ENCODE measurements around the gene SMOC2.
"Not testable (repeated sequence)": the region's sequence is repeated elsewhere in the genome, so short reads cannot be mapped to it uniquely, and the experiment has no call there.

Gene SMOC2

DNA sequence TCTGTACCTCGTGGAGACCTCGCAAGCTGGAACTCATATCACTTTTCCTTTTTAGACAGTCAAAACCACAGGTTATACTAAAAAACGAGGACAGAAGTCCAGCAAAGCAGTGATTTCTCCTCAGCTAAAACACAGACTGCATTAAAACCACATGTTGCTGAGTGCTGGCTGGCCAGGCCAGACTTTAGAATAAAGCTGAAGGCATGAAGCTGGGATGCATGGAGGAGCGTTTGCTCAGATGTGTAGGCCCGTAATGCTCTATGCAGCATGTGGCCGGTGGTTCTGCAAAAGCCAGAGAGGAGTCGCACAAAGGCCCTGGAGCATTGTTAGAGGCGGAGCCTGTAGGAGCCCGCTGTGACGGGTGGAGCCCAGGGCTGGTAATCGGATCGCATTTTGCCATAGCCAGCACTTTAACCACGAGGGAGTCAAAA is 83.6 kb downstream of the SMOC2 start:
- DNase-seq = no peak

DNA sequence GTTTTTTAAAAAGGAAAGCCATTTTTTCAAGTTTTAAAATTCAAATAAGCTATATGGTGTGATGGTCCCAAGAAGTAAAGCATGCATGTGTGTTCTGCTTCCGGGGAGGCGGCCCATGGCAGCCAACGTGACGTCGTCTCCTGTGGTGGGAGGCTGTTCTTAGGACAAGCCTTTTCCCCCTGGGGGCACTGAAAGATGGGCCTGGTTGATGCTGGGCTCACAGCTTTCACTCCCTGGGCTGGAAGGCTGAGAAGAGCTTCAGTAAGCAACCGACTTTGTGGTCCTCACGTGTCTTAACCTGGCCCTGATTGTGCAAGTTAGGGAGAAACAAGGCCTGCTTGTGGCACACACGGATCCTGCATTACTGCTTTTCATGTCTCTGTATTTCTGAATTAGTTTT is 84.1 kb downstream of the SMOC2 start:
- DNase-seq = no peak

DNA sequence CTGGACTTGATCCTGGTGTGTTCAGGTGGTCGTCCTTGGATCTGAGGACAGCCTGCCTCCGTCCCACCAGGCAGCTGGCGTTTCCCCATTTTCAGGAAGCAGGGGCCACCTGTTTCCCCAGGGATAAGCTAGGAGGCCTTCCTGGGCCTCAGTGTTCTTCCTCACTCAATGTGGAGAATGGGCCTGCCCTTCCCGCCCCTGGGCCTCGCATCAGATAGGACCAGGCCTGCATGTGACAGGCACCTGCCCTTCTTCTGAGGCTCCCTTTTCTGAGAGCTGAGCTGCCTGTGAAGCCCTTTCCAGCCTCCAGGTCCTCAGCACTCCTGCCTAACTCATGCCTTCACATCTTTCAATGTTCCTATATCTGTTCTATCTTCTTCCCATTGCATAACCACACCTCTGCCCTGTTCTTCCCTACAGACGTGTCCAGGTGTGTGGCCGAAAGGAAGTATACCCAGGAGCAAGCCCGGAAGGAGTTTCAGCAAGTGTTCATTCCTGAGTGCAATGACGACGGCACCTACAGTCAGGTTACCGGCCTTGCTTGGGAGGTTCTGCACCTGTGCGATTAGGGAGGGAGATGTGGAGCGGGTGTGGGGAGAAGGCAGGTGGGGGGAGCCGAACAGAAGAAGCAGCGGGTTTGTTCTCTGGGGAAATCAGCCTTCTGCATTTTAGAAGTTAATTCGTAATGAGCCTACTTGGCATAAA is 85.1 kb downstream of the SMOC2 start:
- no peak for DNase-seq

DNA sequence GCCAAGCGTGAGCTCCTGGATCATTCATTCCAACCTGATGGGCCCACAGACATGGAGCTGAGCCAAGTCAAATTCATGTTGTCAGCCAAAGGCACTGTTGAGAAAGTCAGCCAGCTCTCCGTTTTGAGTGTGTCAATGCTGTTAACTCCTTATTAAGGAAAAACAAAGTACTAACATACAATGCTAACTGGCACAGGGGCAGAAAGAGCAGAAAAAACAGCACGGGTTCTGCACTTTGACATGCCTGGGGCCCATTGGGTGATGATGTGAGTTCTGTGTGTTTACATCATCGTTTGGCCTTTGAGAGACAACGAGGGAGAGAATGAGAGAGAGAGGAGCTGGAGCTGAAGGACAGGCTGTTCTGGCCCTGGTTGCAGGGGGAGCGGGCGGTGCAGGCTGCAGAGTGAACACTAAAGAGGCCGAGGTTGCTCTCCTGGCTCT is 85.9 kb downstream of the SMOC2 start:
- DNase-seq = no peak

DNA sequence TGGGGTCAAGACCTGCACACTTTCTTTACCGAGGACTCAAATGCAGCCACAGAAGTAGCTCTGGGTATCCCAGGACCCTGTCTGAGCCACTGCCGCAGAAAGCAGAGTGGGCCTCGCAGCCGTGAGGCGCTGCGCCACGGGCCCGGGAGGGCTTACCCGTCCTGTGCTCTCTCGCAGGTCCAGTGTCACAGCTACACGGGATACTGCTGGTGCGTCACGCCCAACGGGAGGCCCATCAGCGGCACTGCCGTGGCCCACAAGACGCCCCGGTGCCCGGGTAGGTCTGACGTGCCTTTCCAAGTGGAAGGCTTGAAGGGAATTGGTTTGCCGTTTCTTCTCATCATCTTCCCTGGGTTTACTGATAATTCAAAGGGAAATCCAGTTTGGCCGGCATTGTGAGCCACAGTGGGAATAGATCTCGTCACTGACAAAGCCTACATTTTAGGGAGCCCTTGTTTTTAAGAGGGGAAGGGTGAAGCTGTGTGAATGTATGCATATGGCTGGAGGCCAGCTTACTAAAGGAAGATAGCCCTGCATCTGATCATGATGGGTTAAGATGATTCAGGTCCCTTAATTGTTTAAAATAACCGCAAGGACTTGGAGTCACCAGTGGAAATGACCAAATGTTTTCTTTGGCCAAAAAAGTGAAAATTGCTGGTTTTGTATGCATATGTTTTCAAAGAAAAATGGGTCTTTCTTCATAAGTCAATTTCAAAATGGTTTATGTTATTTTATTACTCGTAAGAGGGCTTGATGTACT is 86.6 kb downstream of the SMOC2 start:
- no peak for DNase-seq

DNA sequence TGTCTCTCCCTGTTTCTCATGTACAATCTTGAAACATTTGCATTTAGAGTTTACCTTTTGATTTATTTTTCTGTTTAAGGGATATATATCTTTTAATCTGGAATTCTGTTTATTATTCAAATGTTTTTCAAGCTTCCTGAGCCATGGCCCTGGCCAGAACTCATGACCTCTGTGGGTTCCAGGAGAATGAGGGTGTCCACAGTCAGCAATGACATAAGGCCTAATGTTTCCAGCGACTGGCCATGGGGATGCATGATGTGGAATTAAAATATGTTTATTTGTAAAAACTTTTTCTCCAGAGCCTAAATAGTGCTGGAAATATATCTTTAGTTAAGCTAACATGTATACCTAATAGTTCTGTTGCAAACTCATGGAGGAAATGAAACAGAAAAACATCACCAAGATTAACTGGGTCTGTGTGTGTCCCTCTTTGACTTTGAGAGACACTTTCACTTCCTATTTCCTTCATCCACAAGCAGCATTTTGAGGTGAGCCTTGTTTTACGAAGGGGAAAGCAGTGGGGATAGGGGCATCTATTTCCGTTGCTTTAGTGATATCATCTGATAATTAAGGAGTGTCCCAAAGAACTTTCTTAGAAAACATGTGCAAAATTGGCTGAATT is 87.6 kb downstream of the SMOC2 start:
- DNase-seq = no peak

DNA sequence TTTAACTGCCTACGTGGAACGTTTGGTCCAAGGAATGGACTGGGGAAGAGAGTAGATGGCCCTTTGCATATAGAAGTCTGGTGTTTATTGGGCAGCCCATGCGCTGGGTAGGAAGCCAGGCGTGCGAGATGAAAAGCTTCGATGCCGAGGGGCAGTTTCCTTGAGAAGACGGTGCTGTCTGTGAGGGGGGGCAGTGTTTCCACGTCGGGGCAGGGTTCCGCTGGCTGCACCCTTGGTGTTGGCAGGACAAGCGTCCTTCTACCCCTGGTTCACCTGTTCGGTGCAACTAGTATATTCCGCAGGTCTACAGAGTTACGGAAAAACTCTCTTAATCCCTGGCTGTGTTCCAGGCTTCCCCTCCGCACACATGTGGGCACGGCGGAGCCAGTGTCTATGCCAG is 88.2 kb downstream of the SMOC2 start:
- no peak for DNase-seq

DNA sequence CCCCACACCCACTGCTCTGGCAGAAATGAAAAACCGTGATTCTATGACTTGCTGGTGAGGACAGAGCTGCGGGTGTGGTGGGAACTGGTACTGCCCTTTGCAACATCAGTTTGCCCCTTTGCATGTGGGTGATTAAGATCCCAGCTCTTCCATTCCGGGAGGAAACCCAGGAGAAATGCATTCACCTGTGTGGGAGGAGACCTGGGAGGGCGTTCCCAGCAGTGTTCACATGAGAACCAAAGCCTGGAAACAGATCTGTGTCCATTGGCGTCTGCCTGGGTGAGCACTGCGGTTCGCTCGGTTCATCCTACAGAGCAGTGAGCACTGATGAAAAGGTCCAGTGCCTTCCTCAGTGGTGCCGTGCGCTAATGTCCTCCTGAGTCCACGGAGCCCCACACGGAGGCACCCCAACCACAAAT is 89.7 kb downstream of the SMOC2 start:
- no peak for DNase-seq

DNA sequence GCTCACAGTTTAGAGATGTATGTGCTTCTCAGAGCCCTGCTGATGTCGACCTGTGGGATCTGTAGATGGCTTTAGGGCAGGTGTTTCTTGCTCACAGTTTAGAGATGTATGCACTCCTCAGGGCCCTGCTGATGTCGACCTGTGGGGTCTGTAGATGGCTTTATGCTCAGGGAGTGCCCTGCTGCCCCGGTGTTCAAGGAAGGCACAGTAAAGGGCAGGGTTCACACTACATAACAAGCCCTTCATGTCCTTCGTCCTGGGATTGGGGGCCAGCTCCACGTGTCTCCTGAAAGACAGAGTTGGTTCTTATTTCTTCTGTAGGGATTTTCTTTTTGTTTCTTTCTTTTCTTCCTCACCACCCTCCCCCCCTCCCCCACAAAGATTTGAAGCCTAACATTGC is 91.1 kb downstream of the SMOC2 start:
- no peak for DNase-seq

DNA sequence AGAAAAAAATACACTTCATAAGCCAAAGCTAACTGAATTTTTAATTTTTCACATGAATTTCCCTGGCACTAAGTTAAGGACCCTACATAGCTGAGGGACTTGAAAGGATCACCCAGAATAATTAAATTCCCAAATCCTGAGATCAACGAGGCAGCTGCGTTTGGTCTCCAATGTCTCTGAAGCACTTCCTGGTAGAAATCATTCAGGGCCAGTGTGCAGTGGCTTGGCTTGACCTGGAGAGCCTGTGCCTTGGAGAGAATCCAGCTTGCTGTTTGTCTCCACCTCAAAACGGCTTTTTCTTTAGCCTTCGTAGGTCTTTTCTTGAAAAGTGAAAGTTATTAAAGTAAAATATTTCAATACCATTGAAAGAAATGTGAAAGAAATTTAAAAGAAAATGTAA is 92.4 kb downstream of the SMOC2 start:
- no peak for DNase-seq

DNA sequence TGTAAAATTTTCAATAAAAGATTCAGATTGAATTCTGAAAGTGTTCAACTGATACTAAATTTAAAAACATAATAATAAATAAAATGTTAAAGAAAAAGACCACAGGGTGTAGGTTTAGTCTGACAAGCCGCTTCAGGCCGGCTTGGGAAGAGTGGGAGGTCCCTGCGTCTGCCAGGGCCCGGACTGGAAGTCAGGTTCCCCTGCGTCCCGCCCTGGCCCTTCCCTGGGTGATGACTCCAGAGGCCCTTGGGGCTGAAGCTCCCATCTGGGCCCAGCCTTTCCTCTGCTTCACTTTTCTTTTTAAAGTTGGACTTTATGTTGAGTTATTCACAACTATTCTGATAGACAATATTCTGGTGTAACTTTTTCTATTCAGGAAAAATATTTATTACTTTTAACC is 93.3 kb downstream of the SMOC2 start:
- DNase-seq = no peak

DNA sequence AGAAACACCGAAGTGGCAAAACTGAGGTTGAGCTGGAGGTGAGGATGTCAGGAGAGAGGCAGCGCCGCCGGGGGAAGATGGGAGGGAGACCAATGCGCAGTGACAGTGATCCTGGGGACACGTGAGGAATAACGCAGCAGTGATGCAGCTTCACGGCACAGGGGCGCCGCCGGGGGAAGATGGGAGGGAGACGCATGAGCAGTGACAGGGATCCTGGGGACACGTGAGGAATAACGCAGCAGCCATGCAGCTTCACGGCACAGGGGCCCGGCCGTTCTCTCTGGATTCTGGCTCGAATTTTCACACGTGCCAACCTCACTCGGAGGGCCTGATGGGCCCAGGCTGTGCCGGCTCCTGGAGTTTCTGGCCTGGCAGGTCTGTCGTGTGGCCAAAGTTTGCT is 94.7 kb downstream of the SMOC2 start:
- no peak for DNase-seq

DNA sequence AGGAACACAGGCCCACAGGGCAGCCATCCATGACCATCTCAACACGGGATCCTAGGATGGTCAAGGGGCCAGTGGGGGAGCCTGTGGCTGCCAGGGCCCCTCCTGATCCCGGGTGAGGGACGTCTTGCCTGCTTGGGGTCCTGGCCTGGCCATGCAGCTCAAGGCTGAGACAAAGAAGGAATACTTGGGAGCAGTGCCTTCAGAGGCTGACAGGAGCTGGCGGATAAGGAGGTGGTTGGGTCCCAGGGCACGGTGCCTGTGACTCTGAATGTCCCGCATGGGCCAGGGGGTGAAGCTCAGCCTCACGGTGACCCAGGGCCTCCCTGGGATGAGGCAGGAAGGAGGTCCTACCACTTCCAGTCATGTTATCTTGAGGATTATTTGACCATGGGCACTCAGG is 95.2 kb downstream of the SMOC2 start:
- DNase-seq = no peak

DNA sequence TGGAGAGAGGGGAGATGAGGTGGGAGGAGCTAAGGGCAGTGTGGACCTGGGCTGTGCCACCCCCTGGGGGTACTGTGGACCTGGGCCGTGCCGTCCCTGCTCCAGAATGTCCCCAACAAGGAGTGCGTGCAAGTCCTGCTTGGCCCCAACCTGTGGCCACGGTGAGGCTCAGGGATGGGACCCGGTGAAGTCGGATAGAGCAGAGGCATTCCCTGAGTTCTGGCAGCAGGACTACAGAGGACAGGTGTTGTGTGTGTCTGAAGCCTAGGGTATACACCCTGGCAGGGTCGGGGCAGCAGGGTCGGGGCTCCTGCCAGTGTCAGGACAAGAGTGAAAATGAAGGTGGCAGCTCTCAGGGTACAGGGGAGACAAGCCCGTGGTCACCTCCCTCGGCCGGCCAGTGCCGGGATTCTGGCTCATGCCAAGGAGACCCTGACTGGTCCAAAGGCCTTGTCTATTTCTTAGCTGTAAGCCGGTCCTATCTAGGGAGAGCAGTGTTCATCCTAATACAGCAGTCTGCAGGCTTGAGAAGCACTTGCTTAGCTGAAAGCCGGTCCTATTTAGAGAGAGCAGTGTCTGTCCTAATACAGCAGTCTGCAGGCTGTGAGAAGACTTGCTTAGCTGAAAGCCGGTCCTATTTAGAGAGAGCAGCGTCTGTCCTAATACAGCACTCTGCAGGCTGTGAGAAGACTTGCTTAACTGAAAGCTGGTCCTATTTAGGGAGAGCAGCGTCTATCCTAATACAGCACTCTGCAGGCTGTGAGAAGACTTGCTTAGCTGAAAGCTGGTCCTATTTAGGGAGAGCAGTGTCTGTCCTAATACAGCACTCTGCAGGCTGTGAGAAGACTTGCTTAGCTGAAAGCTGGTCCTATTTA is 95.9 kb downstream of the SMOC2 start:
- no peak for DNase-seq

DNA sequence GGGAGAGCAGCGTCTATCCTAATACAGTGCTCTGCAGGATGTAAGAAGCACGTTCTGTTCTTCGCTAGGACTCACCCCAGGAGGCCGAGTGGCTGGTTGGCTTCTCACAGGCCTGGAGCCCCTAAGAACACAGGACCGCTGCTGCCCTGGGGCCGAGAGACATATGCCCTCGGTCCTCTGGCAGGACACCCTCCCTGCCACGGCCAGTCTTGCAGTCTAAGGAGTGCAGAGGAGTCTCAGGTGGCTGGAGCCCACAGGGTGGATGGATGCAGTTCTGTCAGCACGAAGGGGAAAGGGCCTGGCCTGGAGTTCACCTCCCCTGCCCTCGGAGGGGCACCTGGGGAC is 96.5 kb downstream of the SMOC2 start:
- DNase-seq = no peak

DNA sequence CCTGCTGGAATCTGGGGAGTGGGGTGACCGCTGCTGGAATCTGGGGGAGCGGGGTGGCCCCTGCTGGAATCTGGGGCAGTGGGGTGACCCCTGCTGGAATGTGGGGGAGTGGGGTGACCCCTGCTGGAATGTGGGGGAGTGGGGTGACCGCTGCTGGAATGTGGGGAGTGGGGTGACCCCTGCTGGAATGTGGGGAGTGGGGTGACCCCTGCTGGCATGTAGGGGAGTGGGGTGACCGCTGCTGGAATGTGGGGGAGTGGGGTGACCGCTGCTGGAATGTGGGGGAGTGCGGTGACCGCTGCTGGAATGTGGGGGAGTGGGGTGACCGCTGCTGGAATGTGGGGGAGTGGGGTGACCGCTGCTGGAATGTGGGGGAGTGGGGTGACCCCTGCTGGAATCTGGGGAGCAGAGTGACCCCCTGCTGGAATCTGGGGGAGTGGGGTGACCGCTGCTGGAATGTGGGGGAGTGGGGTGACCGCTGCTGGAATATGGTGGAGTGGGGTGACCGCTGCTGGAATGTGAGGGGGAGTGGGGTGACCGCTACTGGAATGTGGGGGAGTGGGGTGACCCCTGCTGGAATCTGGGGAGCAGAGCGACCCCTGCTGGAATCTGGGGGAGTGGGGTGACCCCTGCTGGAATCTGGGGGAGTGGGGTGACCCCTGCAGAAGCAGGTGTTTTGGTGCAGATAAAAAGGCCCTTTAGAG is 97.4 kb downstream of the SMOC2 start:
- not testable (repeated sequence) for DNase-seq

DNA sequence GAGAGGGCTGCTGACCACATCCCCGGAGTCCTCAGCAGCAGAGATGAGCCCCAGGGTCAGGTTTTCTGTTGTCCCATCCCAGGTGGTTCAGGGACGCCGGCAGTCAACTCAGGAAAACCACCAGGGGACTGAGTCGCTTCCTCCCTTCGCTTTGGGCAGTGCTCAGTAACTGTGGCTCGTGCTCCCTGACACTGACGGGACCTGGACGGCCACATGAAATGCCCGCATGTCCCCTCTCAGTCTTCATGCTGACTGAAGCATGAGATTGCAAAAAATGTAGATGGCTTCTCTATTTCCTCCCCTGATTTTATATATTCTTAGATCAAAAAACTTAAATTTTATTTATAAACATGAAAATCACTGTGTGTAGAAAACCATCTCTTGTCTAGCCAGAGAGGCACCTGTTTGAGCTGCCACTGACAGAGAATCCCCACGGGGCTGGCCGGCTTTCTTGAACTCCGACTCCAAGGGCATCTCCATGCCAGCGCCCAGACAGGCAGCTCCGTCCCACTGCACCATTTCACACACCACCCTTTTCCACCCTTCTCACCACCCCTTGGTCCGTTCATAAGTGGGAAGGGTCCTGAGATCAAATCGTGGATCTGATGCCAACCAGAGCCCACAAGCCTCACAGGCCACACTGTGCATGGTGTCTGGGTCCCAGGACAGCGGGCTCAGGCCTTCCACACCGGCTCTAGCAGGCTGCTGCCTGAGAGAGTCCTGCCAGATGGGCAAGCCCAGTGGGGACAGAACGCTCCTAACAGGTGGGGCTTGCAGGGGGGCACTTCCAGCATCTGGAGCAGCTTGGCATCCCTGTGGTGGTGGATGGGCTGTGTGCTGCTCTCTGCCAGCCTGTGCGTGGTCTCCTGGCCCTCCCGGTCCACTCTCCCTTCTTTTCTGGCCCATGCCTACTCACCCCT is 98.2 kb downstream of the SMOC2 start:
- no peak for DNase-seq

DNA sequence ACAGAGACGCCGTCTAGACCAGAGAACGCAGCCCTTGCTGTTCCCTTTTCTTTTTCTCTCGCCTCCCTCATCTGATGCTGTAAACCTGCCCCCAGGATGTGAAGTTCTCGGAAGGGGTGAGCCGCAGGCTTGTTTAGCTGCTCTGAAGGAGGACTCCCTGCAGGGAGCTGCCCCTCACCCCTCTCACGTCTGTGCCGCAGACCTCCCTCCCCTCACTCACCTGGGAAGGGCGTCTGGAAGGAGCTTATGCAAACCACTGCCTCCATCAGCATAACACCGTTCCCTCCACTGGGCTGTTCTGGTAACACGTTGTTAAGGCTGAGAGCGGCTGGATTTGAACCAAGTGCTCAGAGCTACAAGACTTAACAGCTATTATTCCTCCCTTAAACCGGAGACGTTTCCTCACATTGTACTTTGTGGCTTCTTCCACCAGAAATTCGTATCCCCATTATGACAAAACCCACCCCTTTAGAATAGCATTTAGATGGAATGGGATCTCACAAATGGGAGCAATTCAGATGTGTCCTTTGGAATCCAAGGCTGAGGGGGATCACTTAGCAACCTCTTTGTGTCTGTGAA is 99.8 kb downstream of the SMOC2 start:
- DNase-seq = no peak

DNA sequence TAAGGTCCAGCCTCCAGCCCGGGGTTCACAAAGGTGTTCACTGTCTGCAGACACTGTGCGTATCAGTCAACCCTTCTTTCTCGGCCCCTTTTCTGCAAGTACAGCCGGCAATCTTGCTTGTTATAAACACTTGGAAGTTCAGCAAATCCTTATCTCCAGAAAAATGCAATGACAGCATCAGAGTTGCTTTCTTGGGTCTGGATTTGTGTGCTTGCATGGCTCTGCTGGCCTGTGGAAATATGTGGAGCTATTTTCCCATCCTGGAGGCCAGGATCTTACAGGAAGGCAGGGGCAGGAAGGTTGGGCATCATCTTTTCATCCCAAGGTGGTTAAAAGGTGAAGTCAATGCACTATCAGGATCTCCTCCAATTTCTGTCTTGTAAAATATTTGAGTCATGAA is 100.3 kb downstream of the SMOC2 start:
- no peak for DNase-seq

DNA sequence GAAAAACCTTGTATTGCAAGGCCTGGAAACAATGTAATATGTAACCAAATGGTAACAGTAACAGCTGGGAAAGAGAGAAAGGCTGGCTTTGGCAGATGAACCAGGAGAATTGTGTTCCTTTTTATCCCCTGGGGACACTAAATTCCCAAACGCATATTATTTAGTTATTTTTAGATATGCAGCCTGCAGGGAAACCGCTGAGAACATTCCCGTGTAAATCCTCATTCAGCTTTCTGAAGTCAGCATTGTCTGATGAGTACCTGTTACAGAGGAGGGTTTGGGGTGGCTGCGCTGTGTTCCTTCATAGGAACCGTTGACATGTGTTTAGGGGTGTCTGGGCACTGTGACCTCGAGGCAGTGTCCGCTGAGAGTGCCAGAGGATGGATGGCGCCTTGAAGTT is 101.3 kb downstream of the SMOC2 start:
- DNase-seq = no peak

DNA sequence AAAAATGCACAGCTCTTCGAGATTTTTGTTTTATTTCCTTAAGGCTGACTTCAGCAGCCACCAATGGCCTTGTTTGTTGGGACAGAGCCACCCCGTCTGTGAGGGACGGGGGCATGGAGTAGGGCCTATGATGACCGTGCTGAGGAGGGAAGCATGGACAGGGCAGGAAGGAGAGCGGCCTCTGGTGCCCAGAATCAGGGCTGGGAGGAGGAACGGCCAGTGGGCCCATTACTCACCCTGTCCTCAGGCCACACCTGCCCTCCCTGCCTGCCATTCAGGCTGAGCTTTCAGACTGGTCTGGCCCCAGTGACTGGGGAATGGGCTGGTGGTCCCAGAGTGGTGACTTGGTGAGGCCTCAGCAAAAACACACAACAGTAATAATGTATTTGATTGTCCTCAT is 104.4 kb downstream of the SMOC2 start:
- DNase-seq = no peak
